GM18498 (cell line): ENCODE results near the gene ACTN2.

Experiments used
- ATAC-seq: cut with Tn5 transposase; IDR thresholded peaks from one replicate; pipeline ENCODE4 v1.9.1; 2021; ENCODE audit warnings: mild to moderate bottlenecking, moderate library complexity; ENCODE audit not compliant: unreplicated experiment

Gene ACTN2

DNA sequence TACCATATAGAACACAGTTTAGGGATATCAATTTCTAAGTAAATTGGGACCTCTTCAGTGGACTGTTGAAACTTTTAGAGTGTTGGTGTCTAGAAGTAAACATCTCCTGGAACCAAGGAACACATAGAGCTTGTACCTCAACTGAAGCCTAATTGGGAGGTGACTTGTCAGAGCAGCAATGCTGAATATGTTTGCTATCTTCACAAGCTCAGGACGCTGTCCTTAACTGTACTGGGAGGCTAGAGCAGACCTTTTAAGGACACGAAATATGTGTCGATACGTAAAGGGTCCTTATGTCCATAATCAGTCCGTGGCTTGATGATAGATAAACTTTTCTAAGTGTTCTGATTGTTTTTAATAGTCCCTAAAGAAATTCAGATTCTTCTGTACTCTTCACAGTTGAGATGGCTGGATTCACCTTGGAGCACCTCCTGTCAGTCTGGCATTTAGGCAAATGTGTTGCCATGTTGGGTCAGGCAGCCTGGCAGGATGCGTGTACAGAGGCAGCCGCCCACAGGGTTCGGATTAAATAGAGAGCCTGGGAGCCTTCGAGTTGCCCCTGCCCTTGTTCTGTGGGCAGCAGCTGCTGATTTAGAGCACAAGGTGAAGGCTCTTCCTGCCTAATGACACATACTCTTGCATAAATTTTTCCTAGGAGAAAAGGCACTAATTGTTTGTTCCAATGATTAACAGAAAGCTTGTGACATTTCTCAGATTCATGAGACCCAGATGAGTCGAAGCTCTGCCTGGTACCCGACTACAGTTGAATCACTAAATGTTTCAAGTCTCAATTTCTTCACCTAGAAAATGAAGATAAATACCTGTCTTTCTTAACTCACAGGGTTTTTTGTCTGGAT, 3.6 kb downstream of the ACTN2 start:
- ATAC-seq, result no peak

DNA sequence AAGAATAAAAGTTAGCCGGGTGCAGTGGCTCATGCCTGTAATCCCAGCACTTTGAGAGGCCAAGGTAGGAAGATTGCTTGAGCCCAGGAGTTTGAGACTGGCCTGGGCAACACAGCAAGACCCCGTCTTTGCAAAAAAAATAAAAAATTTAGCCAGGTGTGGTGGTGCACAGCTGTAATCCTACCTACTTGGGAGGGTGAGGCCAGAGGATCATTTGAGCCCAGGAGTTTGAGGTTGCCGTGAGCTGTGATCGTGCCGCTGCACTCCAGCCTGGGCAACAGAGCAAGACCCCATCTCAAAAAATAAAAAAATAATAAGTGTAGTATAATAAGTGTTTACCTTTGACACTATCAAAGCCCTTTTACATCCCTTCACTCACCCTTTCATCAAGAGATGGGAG, 5.0 kb downstream of the ACTN2 start:
- ATAC-seq, result no peak

DNA sequence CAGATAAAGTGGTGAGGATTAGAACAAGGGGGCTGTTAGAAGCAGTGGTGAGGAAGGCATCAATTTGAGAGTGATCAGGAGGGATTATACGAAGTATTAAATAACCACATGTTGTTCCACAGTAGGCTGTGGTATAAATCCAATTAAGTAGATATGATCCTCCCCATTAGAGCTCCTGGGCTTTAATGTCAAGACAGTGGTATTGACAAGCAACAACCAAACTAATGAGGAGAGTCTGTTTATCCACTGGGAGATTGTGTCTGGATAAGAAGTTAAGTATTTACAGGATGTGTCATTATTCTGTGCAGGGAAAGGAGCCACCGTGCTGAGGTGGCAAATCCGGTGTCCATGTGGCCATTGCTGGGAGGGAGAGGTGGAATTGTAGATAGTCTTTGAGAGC, 5.8 kb downstream of the ACTN2 start:
- ATAC-seq, result no peak

DNA sequence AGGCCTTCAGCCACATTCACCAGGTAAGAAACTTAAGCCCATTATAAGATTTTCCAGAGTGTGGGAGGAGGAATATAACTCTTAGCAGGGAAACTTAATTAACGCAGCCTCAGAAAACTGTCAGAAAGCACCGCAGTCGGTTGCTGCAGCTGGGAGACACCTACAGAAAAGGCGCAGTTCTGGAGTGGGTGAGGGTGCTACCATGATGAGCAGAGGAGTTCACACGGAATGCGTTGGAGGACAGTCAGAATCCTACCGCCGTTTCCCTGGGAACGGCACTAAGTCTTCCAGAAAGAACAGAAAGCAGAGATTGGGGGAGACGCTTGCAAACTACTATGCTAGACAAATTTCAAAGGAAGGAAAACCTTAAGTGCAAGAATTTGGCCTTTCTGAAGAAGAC, 6.4 kb downstream of the ACTN2 start:
- no peak for ATAC-seq

DNA sequence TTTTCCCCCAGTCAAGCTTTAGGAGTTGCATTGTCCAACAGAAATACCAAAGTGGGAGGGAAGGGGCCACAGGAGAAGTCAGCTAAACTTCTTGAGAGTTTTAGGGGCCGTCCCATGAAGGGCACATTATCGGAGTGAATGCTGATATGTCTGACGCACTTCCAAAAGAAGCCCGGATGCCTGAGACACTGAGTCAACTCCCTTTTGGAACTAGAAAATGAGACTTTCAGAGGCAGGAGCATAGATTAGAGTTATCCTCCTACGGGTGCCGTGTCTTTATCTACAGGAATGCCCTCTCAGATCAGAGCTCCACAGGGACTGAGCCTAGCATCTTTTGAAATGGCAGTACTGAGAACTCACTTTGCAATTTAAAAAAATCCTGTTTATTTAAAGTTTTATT, 13.1 kb downstream of the ACTN2 start:
- ATAC-seq, result no peak

DNA sequence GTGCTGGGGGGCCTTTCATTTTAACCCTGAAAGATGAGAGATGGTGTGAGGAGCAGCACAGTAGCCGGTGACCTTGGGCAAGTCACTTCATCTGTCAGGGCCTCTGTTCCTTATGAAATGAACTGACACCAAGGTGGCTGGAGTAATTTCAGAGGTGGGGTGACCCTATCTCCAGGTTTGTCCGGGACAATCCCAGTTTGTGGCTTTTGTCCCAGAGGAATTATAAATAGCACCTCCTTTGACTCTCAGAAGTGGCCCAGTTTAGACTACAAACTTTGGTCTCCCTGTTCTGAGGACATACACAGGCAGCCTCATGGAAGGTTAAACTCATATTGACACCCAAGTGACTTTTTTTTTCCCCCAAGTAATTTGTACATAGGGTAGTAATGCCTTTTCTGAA, 14.6 kb downstream of the ACTN2 start:
- no peak for ATAC-seq

DNA sequence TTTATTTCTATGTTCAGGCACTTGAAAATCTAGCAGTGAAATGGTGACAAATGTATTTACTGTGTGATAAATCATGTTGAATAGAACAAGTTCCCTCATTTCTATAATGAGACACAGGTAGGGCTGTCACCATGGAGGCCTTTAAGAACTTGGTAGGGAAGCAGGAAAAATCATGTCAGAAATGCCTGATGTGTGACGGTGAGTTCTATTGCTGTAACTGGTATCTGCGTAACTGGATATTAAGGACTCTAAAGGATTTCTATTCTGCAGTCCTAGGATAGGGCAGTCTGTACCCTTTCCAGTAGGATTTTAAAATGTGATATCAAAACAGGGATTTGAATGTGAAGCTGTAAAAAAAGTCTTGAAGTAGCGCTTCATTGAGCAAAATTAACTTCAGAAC, 15.5 kb downstream of the ACTN2 start:
- ATAC-seq, result no peak

DNA sequence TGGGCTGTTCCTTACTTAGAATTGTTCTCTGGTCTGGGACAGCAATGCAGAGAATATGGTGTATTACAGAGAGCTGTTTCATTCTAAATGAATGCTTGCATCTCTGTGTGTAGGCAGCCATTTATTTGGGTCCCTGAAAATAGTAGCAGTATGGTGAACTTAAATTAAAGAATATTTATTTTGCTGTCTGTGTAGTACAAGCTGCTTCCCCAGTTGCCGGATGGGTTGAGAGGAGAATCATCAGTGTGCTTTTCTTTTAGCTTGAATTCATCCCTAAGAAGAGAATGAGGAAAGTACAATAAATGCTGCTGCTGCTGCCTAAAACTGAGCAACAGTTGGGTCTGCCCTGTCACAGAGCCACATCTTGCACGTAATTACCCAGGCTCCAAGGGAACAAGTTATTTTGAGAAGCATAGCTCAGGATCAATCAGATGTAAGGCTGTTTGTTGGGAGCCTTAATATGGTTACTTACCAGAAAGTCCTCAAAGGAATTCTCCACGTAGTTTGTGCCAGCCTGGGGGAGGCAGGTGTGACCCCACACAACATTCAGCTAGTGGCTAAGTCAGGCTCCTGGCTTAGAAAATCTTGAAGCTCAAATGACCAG, 16.6 kb downstream of the ACTN2 start:
- no peak for ATAC-seq

DNA sequence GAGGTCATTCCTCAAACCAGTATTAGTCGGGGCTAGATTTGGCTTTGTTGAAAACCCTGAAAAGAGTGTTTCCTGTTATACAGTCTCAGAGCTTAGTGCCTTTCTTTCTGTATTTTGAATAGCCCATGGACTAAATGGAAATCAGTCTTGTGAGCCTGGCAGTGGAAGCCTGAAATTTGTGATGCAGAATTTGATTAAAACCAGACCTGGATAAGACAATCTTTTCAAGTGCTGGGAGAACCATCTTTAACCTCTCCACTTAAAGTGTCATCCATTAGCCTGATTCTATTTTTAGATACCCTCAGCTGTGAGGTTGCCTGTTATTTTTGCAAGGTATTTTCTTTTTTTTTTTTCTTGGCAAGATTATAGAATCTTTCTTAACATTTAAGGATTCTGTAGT, 19.5 kb downstream of the ACTN2 start:
- no peak for ATAC-seq

DNA sequence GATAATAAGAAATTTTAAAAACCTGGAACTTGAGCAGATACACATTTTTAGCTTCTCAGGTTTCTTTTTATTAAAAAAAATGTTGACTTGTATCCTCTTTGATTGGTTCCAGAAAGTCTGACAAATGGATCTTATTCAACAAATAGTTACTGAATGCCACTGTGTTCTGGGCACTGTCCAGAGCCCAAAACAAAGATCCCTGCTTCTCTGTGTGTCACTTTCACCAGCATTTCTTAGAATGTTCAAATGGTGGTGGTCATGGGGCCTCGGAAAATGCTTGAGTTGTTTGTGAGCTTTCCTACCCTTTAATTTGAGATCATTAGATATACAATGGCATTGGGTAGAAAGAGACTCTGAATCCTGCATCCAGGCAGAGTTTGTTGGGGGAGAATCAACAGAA, 19.9 kb downstream of the ACTN2 start:
- no peak for ATAC-seq

DNA sequence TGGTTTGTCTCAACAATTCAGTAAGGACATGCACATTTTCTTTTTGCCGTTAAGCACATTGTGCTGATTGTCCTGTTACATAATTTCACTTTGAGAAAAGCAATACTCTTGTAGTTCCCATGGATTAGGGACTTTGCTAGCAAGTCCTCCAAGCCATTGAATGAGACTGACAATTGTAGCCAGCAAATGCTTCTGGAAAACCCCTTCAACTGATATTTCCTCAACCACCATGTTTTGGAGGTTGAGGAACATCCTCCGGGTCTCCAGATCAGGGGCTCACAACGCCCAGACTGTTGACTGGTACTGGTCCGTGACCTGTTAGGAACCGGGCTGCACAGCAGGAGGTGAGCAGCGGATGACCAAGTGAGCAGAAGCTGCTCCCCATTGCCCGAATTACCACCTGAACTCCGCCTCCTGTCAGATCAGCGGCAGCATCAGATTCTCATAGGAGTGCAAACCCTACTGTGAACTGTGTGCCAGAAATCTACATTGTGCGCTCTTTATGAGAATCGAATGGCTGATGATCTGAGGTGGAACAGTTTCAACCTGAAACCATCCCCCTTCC, 24.1 kb downstream of the ACTN2 start:
- no peak for ATAC-seq

DNA sequence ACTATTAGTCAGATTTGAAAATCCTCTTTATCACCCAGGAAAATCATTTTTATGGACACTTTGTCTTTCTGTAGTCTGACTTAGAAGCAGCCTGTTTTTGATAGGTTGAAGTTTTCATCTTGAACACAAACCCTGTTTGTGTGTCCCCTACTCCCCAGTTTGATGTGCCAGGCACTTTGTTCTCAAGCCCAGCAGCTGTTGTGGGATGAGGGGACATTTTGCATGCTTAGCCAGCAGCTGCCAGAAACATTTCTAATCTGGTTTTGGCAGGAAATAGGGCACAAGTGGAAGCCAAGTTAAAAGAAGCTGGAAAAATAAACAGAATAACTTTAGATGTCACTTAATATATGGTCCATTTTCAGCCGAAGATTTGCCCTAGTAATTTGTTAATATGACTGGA, 29.9 kb downstream of the ACTN2 start:
- ATAC-seq, result no peak

DNA sequence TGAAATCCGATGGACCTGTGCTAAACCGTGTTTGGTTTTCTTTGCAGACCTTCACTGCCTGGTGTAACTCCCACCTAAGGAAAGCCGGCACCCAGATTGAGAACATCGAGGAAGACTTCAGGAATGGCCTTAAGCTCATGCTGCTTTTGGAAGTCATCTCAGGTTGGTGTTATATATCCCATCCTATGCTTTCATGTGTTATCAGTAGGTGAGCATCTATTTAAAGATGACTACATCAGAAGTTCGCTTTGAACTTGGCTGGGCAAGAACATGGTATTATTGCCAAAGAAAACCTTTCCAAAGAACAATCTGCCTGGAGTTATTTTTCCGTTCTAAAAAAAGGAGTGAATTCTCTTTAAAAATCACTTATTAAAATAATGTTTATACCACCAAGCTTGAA, 31.5 kb downstream of the ACTN2 start:
- no peak for ATAC-seq

DNA sequence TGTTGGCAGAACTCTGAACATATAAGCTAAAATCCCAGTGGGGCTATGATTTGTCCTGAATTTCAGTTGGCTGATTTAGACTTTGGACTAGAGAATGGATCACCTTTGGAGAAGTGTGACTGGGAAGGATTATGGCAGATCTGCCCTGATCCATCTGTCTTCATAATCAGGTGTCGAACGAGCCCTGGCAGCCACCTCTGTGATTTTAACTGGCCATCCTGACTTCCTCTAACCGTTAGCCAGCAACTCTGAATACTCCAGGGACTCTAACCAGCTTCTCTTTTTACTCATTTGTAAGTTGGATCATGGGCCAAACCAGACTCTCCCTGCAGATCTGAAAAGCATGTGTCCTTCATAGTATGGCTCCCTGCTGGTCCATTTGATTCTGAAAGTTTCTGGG, 32.0 kb downstream of the ACTN2 start:
- ATAC-seq, result no peak

DNA sequence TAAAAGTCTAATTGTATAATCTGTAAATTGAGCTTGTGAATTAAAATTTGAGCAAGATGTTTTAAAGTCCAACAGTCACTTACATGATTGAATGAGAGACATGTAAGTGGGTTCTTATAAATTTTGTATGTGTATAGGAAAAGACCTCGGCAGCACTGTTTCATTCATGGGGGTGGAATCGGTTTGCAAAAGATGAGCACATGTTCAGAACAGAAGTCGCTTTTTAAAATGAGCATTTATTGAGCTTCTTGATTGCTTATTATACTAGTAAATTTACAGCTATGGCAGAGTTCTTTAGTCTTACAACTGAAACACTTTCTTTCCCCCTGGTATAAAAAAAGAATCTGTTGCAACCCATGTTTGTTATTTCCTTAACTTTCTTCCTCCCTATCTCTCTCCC, 33.9 kb downstream of the ACTN2 start:
- no peak for ATAC-seq

DNA sequence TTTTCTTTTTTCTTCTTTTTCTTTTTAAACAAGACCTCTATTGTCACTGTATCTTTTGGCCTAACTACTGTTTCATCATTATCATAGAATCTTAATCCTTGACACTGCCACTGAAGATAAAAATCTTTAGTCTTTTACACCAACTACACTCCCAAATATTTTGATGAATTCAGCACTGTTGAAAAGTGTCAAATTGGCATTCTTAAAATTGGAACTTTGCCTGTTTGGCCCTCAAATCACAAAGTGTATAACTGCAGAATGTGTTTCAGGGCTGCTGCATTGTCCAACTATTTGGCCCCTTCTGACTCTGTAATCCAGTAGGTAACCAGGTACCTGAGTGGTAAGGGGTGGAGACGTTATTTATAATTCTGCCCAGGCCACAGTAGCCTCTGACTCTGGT, 34.3 kb downstream of the ACTN2 start:
- no peak for ATAC-seq

DNA sequence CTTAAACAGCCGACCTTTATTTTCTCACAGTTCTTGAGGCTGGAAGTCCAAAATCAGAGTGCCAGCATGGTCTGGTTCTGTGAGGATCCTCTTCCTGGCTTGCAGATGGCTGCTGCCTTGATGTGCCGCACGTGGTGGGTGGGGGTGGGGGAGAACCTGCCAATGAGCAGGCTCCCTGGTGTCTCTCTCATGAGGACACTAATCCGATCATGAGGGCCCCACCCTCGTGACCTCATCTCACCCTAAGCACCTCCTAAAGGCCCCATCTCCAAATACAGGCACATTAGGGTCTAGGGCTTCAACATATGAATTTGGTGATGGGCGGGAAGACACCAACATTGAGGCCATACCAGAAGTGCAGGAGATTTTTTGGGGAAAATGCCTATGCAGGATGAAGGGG, 37.8 kb downstream of the ACTN2 start:
- ATAC-seq, result no peak

DNA sequence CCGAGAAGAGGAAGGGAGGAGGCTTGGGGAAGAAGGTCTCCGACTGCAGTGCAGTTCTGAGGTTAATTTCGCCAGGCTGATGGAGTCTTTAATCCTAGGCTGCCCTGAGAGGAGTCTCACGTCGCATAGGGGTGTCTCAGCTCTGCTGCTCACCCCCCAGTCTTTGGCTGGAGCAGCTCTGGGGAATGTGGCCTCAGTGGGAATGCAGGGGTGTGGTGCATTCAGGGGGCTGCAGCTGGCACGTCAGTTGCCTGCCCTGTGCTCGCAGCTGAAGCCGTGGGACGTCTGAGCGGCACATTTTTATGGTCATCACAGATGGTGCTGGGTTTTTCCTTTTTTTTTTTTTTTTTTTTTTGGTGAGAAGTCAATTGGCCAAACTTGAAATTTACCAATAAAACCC, 38.2 kb downstream of the ACTN2 start:
- ATAC-seq, result no peak

DNA sequence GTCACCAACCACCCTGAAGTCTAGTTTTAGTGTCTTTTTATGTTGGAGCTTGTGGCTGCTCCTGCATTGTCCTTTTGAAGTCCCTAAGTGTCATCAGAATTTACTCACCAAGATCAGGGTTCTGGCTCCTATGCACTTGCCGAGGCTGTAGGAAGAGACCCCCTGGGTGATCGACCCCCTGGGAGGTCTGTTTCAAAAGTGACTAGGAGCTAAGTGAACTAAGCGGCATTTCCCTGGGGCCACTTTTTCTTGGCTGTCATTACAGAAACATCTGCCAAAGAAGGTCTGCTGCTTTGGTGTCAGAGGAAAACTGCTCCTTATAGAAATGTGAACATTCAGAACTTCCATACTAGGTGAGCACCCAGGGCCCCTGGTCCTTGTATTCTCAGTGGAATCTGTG, 39.4 kb downstream of the ACTN2 start:
- ATAC-seq, result no peak

DNA sequence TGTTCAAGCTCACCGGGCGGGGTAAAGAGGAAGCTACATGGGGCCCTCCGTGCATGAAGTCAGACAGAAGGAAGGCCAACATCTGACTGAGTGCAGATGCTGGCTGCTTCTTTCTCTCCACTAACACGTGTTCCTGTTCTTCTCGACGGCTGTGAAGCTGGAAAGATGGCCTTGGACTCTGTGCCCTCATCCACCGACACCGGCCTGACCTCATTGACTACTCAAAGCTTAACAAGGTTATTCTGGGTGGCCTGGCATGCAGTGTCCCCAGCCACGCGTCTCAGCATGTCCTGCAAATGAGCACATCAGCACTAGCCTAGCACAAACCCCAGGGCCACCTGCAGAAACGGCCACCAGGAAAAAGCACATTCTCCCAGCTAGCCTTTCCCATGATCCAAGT, 41.2 kb downstream of the ACTN2 start:
- ATAC-seq, result no peak

DNA sequence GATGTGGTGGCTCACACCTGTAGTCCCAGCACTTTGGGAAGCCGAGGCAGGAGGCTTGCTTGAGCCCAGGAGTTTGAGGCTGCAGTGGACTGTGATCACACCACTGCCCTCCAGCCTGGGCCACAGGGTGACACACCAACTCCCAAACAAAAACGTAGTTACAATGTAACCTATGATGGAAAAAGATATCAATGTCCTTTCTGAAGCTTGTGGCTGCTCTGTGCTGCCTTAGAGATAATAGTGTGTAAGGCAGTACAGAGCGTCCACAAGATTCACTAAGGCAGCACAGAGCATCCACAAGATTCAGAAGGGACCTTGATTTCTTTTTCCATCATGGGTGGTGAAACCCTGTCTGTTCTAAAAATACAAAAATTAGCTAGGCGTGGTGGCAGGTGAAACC, 42.5 kb downstream of the ACTN2 start:
- ATAC-seq, result no peak

DNA sequence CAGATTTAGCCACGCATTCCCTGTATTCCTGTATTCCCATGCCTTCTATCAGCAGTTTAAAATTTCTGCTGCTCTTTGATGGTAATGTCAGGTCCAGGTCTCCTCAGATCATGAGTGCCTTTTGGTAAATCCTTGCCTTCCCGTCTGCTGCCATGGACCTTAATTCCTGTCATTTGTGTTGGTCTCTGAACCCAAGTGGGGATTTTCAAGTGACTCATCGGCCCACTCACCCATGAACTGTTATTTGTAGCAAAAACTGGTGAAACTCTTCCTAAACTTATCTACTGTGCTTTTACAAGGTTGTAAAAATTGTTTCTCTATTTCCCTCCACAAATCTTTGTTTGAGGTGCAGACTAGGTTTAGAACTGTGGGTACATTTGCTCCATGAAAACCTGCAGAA, 47.4 kb downstream of the ACTN2 start:
- ATAC-seq, result no peak
